CD4-positive, alpha-beta T cell treated with Interleukin-4 for 1 hour (primary cell): Measurements from ENCODE around the gene PLSCR1.
"Not testable (repeated sequence)": the region's sequence is repeated elsewhere in the genome, so short reads cannot be mapped to it uniquely, and the experiment has no call there.

Experiments
- DNase-seq, 2 donors: peaks; one replicate each; pipeline ENCODE4 v3.0.0-alpha.2; 2020 to 2022

The PLSCR1 gene

GRCh38 chr3:146511402-146512134 lies 32.8 kb downstream of the PLSCR1 start:
- DNase-seq: no peak

- DNase-seq: no peak
Measured at GRCh38 chr3:146507331-146508120, 36.9 kb downstream of the PLSCR1 start.

GRCh38 chr3:146505516-146505915 lies 38.9 kb downstream of the PLSCR1 start:
- DNase-seq: no peak

- no peak for DNase-seq
Measured at GRCh38 chr3:146504498-146505197, 39.8 kb downstream of the PLSCR1 start.

GRCh38 chr3:146503461-146504202 lies 40.8 kb downstream of the PLSCR1 start:
- DNase-seq: no peak

- no peak for DNase-seq
Measured at GRCh38 chr3:146502887-146503460, 41.4 kb downstream of the PLSCR1 start.

GRCh38 chr3:146501752-146502151 lies 42.7 kb downstream of the PLSCR1 start:
- DNase-seq: no peak

GRCh38 chr3:146499701-146500100 lies 44.7 kb downstream of the PLSCR1 start:
- DNase-seq: no peak

- DNase-seq: peak; percentile 48 to 49
Measured at GRCh38 chr3:146498002-146498736, 46.2 kb downstream of the PLSCR1 start.

GRCh38 chr3:146497145-146497843 lies 47.1 kb downstream of the PLSCR1 start:
- not testable (repeated sequence) for DNase-seq

- no peak for DNase-seq
Measured at GRCh38 chr3:146496726-146497125, 47.7 kb downstream of the PLSCR1 start.

- no peak for DNase-seq
Measured at GRCh38 chr3:146496251-146496650, 48.2 kb downstream of the PLSCR1 start.

- no peak for DNase-seq
Measured at GRCh38 chr3:146493761-146494160, 50.6 kb downstream of the PLSCR1 start.

GRCh38 chr3:146493221-146493620 lies 51.2 kb downstream of the PLSCR1 start:
- no peak for DNase-seq

- DNase-seq: no peak
Measured at GRCh38 chr3:146491303-146491702, 53.1 kb downstream of the PLSCR1 start.

- DNase-seq: no peak
Measured at GRCh38 chr3:146485297-146485696, 59.1 kb downstream of the PLSCR1 start.

- DNase-seq: no peak
Measured at GRCh38 chr3:146476094-146476740, 68.2 kb downstream of the PLSCR1 start.

- not testable (repeated sequence) for DNase-seq
Measured at GRCh38 chr3:146474976-146475375, 69.4 kb downstream of the PLSCR1 start.

GRCh38 chr3:146473726-146474125 lies 70.7 kb downstream of the PLSCR1 start:
- no peak for DNase-seq

GRCh38 chr3:146472611-146473010 lies 71.8 kb downstream of the PLSCR1 start:
- no peak for DNase-seq

GRCh38 chr3:146471012-146471411 lies 73.4 kb downstream of the PLSCR1 start:
- DNase-seq: no peak
